Liver (tissue), 9 donors: Measurements from ENCODE around the gene GMPS. TPM values are rescaled to one million over a fixed set of nuclear protein-coding genes. Genes with fewer than 3 reads are reported as not detected.

Experiments
- DNase-seq: peaks from one replicate; pipeline ENCODE4 v3.0.0-alpha.2; 2017; ENCODE audit warnings: low spot score
- H3K27ac ChIP-seq, 2 donors: one replicate each; pipeline ENCODE4 v1.7.0; 2013; ENCODE audit warnings: inconsistent platforms in 2 of 2, low read length in 2 of 2, control low read depth in 1 of 2, low read depth in 1 of 2, mild to moderate bottlenecking in 1 of 2
- H3K27me3 ChIP-seq, 4 donors: one replicate each; pipeline versions ENCODE4 v1.6.1 to v1.7.0; 2013; ENCODE audit warnings: low read length in 3 of 4, inconsistent platforms in 1 of 4, mild to moderate bottlenecking in 1 of 4, moderate library complexity in 1 of 4; ENCODE audit not compliant: control insufficient read depth in 4 of 4, insufficient read depth in 4 of 4
- H3K36me3 ChIP-seq, 4 donors: one replicate each; pipeline versions ENCODE4 v1.6.1 to v1.7.0; 2013; ENCODE audit warnings: low read length in 3 of 4, mild to moderate bottlenecking in 3 of 4, low read depth in 1 of 4, moderate library complexity in 1 of 4; ENCODE audit not compliant: control insufficient read depth in 4 of 4, insufficient read depth in 3 of 4
- H3K4me1 ChIP-seq, 4 donors: one replicate each; pipeline versions ENCODE4 v1.6.1 to v1.7.0; 2013; ENCODE audit warnings: low read length in 3 of 4, mild to moderate bottlenecking in 3 of 4, moderate library complexity in 1 of 4; ENCODE audit not compliant: control insufficient read depth in 4 of 4, insufficient read depth in 4 of 4
- H3K4me3 ChIP-seq, 3 donors: one replicate each; pipeline versions ENCODE4 v1.6.1 to v1.7.0; 2013; ENCODE audit warnings: low read length in 3 of 3, control low read depth in 1 of 3, low read depth in 1 of 3, mild to moderate bottlenecking in 1 of 3
- H3K9ac ChIP-seq, 2 donors: one replicate each; pipeline ENCODE4 v1.7.0; 2013; ENCODE audit warnings: low read length in 2 of 2, mild to moderate bottlenecking in 2 of 2, moderate library complexity in 2 of 2, control low read depth in 1 of 2, low read depth in 1 of 2
- H3K9me3 ChIP-seq, 4 donors: one replicate each; pipeline versions ENCODE4 v1.6.1 to v1.7.0; 2013; ENCODE audit warnings: low read length in 3 of 4; ENCODE audit not compliant: control insufficient read depth in 4 of 4
- CTCF ChIP-seq: fragments of 150-350 bp; IDR thresholded peaks from 2 replicates; pipeline ENCODE4 v1.5.1; 2017; ENCODE audit warnings: improper control_type of control experiment, low read depth, low read length; ENCODE audit not compliant: missing input control
- EGR1 ChIP-seq, 2 donors: IDR thresholded peaks; 2 replicates each; pipeline ENCODE4 v1.6.1; 2016 to 2018; ENCODE audit warnings: antibody characterized with exemption in 2 of 2, low read depth in 2 of 2
- FOXA2 ChIP-seq: IDR thresholded peaks from 2 replicates; pipeline ENCODE4 v1.6.1; 2016; ENCODE audit warnings: antibody characterized with exemption
- GABPA ChIP-seq, 2 donors: IDR thresholded peaks in 1 of 2; conservative IDR thresholded peaks in 1 of 2; 2 replicates each; pipeline ENCODE4 v1.6.1; 2016; ENCODE audit warnings: antibody characterized with exemption in 2 of 2, mild to moderate bottlenecking in 1 of 2, moderate library complexity in 1 of 2
- HNF4A ChIP-seq, 2 donors: conservative IDR thresholded peaks; 2 replicates each; pipeline ENCODE4 v1.6.1; 2016; ENCODE audit warnings: antibody characterized with exemption in 2 of 2, mild to moderate bottlenecking in 2 of 2
- HNF4G ChIP-seq: IDR thresholded peaks from 2 replicates; pipeline ENCODE4 v1.6.1; 2016; ENCODE audit warnings: antibody characterized with exemption
- JUND ChIP-seq, 2 donors: IDR thresholded peaks; 2 replicates each; pipeline ENCODE4 v1.6.1; 2016; ENCODE audit warnings: antibody characterized with exemption in 2 of 2
- MAX ChIP-seq: IDR thresholded peaks from 2 replicates; pipeline ENCODE4 v1.6.1; 2016; ENCODE audit warnings: antibody characterized with exemption
- NR2F2 ChIP-seq: IDR thresholded peaks from 2 replicates; pipeline ENCODE4 v1.6.1; 2016; ENCODE audit warnings: antibody characterized with exemption
- RAD21 ChIP-seq, 2 donors: IDR thresholded peaks; 2 replicates each; pipeline ENCODE4 v1.6.1; 2016; ENCODE audit warnings: antibody characterized with exemption in 2 of 2, mild to moderate bottlenecking in 2 of 2
- REST ChIP-seq: IDR thresholded peaks from 2 replicates; pipeline ENCODE4 v1.6.1; 2016; ENCODE audit warnings: antibody characterized with exemption, mild to moderate bottlenecking
- RXRA ChIP-seq, 2 donors: IDR thresholded peaks; 2 replicates each; pipeline ENCODE4 v1.6.1; 2017 to 2018; ENCODE audit warnings: antibody characterized with exemption in 2 of 2, mild to moderate bottlenecking in 1 of 2
- SP1 ChIP-seq: IDR thresholded peaks from 2 replicates; pipeline ENCODE4 v1.6.1; 2018; ENCODE audit warnings: antibody characterized with exemption, mild to moderate bottlenecking
- TAF1 ChIP-seq: conservative IDR thresholded peaks from 2 replicates; pipeline ENCODE4 v1.6.1; 2016; ENCODE audit warnings: antibody characterized with exemption, mild to moderate bottlenecking
- YY1 ChIP-seq: IDR thresholded peaks from 2 replicates; pipeline ENCODE4 v1.6.1; 2016; ENCODE audit warnings: antibody characterized with exemption, mild to moderate bottlenecking
- ZBTB33 ChIP-seq: IDR thresholded peaks from 2 replicates; pipeline ENCODE4 v1.6.1; 2016; ENCODE audit warnings: antibody characterized with exemption
- WGBS: extraction: QIAGEN DNeasy Blood & Tissue Kit; methylation state at CpG from one replicate; pipeline ENCODE4 v1.1.7; 2013; 5-methylcytosine and 5-hydroxymethylcytosine counted together
- polyA plus RNA-seq, 2 donors: library from polyadenylated mRNA; stranded (reverse) in 1 of 2; unstranded in 1 of 2; fragments of 200-250 nt in 1 of 2; fragments of >200 nt in 1 of 2; fragmentation: Nextera tagmentation in 1 of 2; extraction: Ambion mirVana in 1 of 2; gene quantifications; one replicate each; pipeline versions ENCODE4 v1.2.1 to v1.2.3, GENCODE V29; 2013 to 2015
- total RNA-seq, 2 donors: library from RNA; depleted of rRNA; stranded (reverse); fragments of >200 nt; gene quantifications; one replicate each; pipeline ENCODE4 v1.2.3, GENCODE V29; 2014
- donor health status: healthy.
- donor health status: healthy.
- donor health status: healthy.
- donor health status: healthy.
- donor health status: healthy.

The GMPS gene
- total and polyA plus RNA-seq, 4 donors, result 10.8 to 16.1 (median 14.8) TPM

- no peak for TF ChIP-seq REST
Measured at GRCh38 chr3:155934230-155934629, 63.8 kb downstream of the GMPS start (continued).

GRCh38 chr3:155938409-155938808 lies 68.0 kb downstream of the GMPS start:
- Histone ChIP-seq H3K27me3 (no peaks in the 10 kb centered on the region), H3K9me3 (no peaks in the 10 kb centered on the region), H3K36me3 (peaks cover 3 to 33% (median 20%) of the 10 kb centered on the region in 4 donors), H3K27ac (no peak overlapping the region), H3K4me1 (no peaks in the 10 kb centered on the region), H3K4me3 (no peak overlapping the region), H3K9ac (no peak overlapping the region)
- TF ChIP-seq HNF4A (conservative IDR thresholded peaks at IDR 0.05) (no peak), GABPA (IDR thresholded peaks at IDR 0.05 in 1 of 2, conservative IDR thresholded peaks at IDR 0.05 in 1 of 2) (no peak), RAD21 (IDR thresholded peaks at IDR 0.05) (no peak), MAX (no peak), EGR1 (IDR thresholded peaks at IDR 0.05; ENCODE audit: low read depth in 2 of 2) (no peak), TAF1 (no peak), FOXA2 (no peak), JUND (IDR thresholded peaks at IDR 0.05) (no peak), RXRA (IDR thresholded peaks at IDR 0.05) (no peak), NR2F2 (no peak), CTCF (no peak), HNF4G (no peak), ZBTB33 (no peak), YY1 (no peak), SP1 (no peak)
- no peak for DNase-seq
- WGBS, result 79% methylated on average over 2 of the region's 2 CpGs
